Trophoblast cell (in vitro differentiated cells and primary cell): ENCODE measurements around the gene MEF2C.

Experiments used
- DNase-seq, 2 donors: peaks; one replicate each; pipeline ENCODE4 v3.0.0-alpha.2; 2016
- H2AFZ ChIP-seq: 2 replicates; pipeline ENCODE4 v1.6.1; 2013; ENCODE audit warnings: low read length, moderate library complexity, mild to moderate bottlenecking; ENCODE audit not compliant: insufficient read depth, poor library complexity
- H2AK5ac ChIP-seq: 2 replicates; pipeline ENCODE4 v1.6.1; 2013; ENCODE audit warnings: mild to moderate bottlenecking, low read length
- H2BK120ac ChIP-seq: 2 replicates; pipeline ENCODE4 v1.6.1; 2013; ENCODE audit warnings: low read length, mild to moderate bottlenecking, moderate library complexity; ENCODE audit not compliant: insufficient read depth, poor library complexity
- H2BK12ac ChIP-seq: 2 replicates; pipeline ENCODE4 v1.6.1; 2013; ENCODE audit warnings: mild to moderate bottlenecking, low read length, moderate library complexity
- H2BK5ac ChIP-seq: 2 replicates; pipeline ENCODE4 v1.6.1; 2013; ENCODE audit warnings: low read length, low read depth, moderate library complexity, mild to moderate bottlenecking; ENCODE audit not compliant: poor library complexity
- H3K14ac ChIP-seq: 2 replicates; pipeline ENCODE4 v1.6.1; 2013; ENCODE audit warnings: mild to moderate bottlenecking, low read length
- H3K18ac ChIP-seq: 2 replicates; pipeline ENCODE4 v1.6.1; 2013; ENCODE audit warnings: mild to moderate bottlenecking, low read length
- H3K23ac ChIP-seq: 2 replicates; pipeline ENCODE4 v1.6.1; 2013; ENCODE audit warnings: low read length
- H3K27ac ChIP-seq: 2 replicates; pipeline ENCODE4 v1.5.1; 2013; ENCODE audit warnings: low read depth, mild to moderate bottlenecking, inconsistent platforms, low read length, moderate library complexity
- H3K27me3 ChIP-seq: 2 replicates; pipeline ENCODE4 v1.6.1; 2013; ENCODE audit warnings: inconsistent platforms, mild to moderate bottlenecking, low read length, moderate library complexity; ENCODE audit not compliant: insufficient read depth
- H3K36me3 ChIP-seq, 2 experiments: 1 replicate in 1 of 2; 2 replicates in 1 of 2; pipeline ENCODE4 v1.6.1; 2013; ENCODE audit warnings: low read length in 2 of 2, mild to moderate bottlenecking in 2 of 2, moderate library complexity in 1 of 2; ENCODE audit not compliant: insufficient read depth in 2 of 2, control insufficient read depth in 1 of 2
- H3K4ac ChIP-seq: 2 replicates; pipeline ENCODE4 v1.6.1; 2013; ENCODE audit warnings: low read depth, mild to moderate bottlenecking, low read length, moderate library complexity
- H3K4me1 ChIP-seq, 2 experiments: 1 replicate in 1 of 2; 2 replicates in 1 of 2; pipeline ENCODE4 v1.6.1; 2013; ENCODE audit warnings: low read length in 2 of 2, mild to moderate bottlenecking in 2 of 2, moderate library complexity in 1 of 2; ENCODE audit not compliant: insufficient read depth in 2 of 2, control insufficient read depth in 1 of 2
- H3K4me2 ChIP-seq: 2 replicates; pipeline ENCODE4 v1.6.1; 2013; ENCODE audit warnings: inconsistent platforms, mild to moderate bottlenecking, low read length, moderate library complexity
- H3K4me3 ChIP-seq: 2 replicates; pipeline ENCODE4 v1.5.1; 2013; ENCODE audit warnings: mild to moderate bottlenecking, low read depth, low read length, inconsistent platforms
- H3K79me1 ChIP-seq: one replicate; pipeline ENCODE4 v1.6.1; 2013; ENCODE audit warnings: low read length
- H3K79me2 ChIP-seq: 2 replicates; pipeline ENCODE4 v1.6.1; 2013; ENCODE audit warnings: low read length, mild to moderate bottlenecking; ENCODE audit not compliant: control insufficient read depth, insufficient read depth, poor library complexity
- H3K9ac ChIP-seq: 2 replicates; pipeline ENCODE4 v1.6.1; 2013; ENCODE audit warnings: mild to moderate bottlenecking, low read length
- H3K9me3 ChIP-seq: 2 replicates; pipeline ENCODE4 v1.6.1; 2013; ENCODE audit warnings: low read depth, mild to moderate bottlenecking, control low read depth, inconsistent platforms, low read length; ENCODE audit not compliant: insufficient read depth
- H4K12ac ChIP-seq: 2 replicates; pipeline ENCODE4 v1.6.1; 2013; ENCODE audit warnings: low read depth, mild to moderate bottlenecking, low read length, moderate library complexity
- H4K8ac ChIP-seq: 2 replicates; pipeline ENCODE4 v1.6.1; 2013; ENCODE audit warnings: low read depth, mild to moderate bottlenecking, low read length, moderate library complexity
- H4K91ac ChIP-seq: one replicate; pipeline ENCODE4 v1.6.1; 2013; ENCODE audit warnings: low read depth, mild to moderate bottlenecking, low read length, moderate library complexity
- WGBS: extraction: QIAGEN DNeasy Blood & Tissue Kit; methylation state at CpG from one replicate; pipeline ENCODE4 v1.1.7; 2013; ENCODE audit warnings: missing lambda C conversion rate; ENCODE audit not compliant: insufficient read length, insufficient coverage; ENCODE audit errors: extremely low coverage; 5-methylcytosine and 5-hydroxymethylcytosine counted together

The MEF2C gene

GRCh38 chr5:88734191-88734640, 148.8 kb downstream of the MEF2C start:
- H3K4me2 ChIP-seq = no peak overlapping the region
- H3K27ac ChIP-seq = no peak overlapping the region
- no peaks in the 10 kb centered on the region for H3K27me3 ChIP-seq
- no peak overlapping the region for H3K9ac ChIP-seq
- H3K14ac ChIP-seq = no peak overlapping the region
- H3K4ac ChIP-seq = no peak overlapping the region
- no peak overlapping the region for H2AK5ac ChIP-seq
- H2AFZ ChIP-seq = no peak overlapping the region
- no peak overlapping the region for H2BK5ac ChIP-seq
- no peak overlapping the region for H3K23ac ChIP-seq
- H3K79me2 ChIP-seq = no peaks in the 10 kb centered on the region
- H3K4me3 ChIP-seq = no peak overlapping the region
- H3K9me3 ChIP-seq = no peaks in the 10 kb centered on the region
- H4K12ac ChIP-seq = no peak overlapping the region
- H3K18ac ChIP-seq = no peak overlapping the region
- H2BK12ac ChIP-seq = no peak overlapping the region
- WGBS = no CpG with 5 or more reads among the region's 6 CpGs
- peaks cover 15% of the 10 kb centered on the region for H3K79me1 ChIP-seq
- DNase-seq = no peak
- peak overlapping the region; percentile 51 for H2BK120ac ChIP-seq
- H3K4me1 ChIP-seq = peaks cover 4 to 8% of the 10 kb centered on the region in 2 experiments
- no peak overlapping the region for H4K8ac ChIP-seq
- H3K36me3 ChIP-seq = no peaks in the 10 kb centered on the region
- H4K91ac ChIP-seq = no peak overlapping the region

- Histone ChIP-seq H3K9me3 (no peaks in the 10 kb centered on the region), H2AFZ (no peak overlapping the region), H3K79me2 (no peaks in the 10 kb centered on the region), H4K8ac (peak overlapping the region; percentile 79), H2BK120ac (peak overlapping the region; percentile 96), H3K4me3 (no peak overlapping the region), H3K79me1 (peaks cover 15% of the 10 kb centered on the region), H3K4ac (no peak overlapping the region), H3K14ac (peak overlapping the region; percentile 51), H3K23ac (no peak overlapping the region), H3K18ac (no peak overlapping the region), H2AK5ac (no peak overlapping the region), H3K27me3 (no peaks in the 10 kb centered on the region), H3K27ac (peak overlapping the region; percentile 92), H3K4me1 (peaks cover 4 to 8% of the 10 kb centered on the region in 2 experiments), H3K4me2 (no peak overlapping the region), H4K12ac (no peak overlapping the region), H3K36me3 (no peaks in the 10 kb centered on the region), H2BK5ac (peak overlapping the region; percentile 39), H2BK12ac (peak overlapping the region; percentile 87), H3K9ac (no peak overlapping the region), H4K91ac (peak overlapping the region; percentile 85)
- DNase-seq = no peak
- WGBS = no CpG with 5 or more reads among the region's 2 CpGs
These were observed 150.1 kb downstream of the MEF2C start for GRCh38 chr5:88732862-88733261.

GRCh38 chr5:88732181-88732633, 150.8 kb downstream of the MEF2C start:
- no peak overlapping the region for H2AFZ ChIP-seq
- H3K36me3 ChIP-seq = no peaks in the 10 kb centered on the region
- DNase-seq = peak in 1 of 2 donors; percentile 5

GRCh38 chr5:88729829-88730182, 153.2 kb downstream of the MEF2C start:
- no peaks in the 10 kb centered on the region for H3K9me3 ChIP-seq
- H3K9ac ChIP-seq = no peak overlapping the region
- peaks cover 4 to 6% of the 10 kb centered on the region in 2 experiments for H3K4me1 ChIP-seq
- no peak overlapping the region for H2AFZ ChIP-seq
- H3K23ac ChIP-seq = no peak overlapping the region
- no peak overlapping the region for H2BK120ac ChIP-seq
- H3K79me1 ChIP-seq = peaks cover 15% of the 10 kb centered on the region
- peak overlapping the region; percentile 76 for H2BK12ac ChIP-seq
- no peak overlapping the region for H3K27ac ChIP-seq
- no peak for DNase-seq
- H3K4me3 ChIP-seq = no peak overlapping the region
- no peaks in the 10 kb centered on the region for H3K27me3 ChIP-seq
- H4K91ac ChIP-seq = no peak overlapping the region
- no peak overlapping the region for H2BK5ac ChIP-seq
- H2AK5ac ChIP-seq = no peak overlapping the region
- no peaks in the 10 kb centered on the region for H3K36me3 ChIP-seq
- no peaks in the 10 kb centered on the region for H3K79me2 ChIP-seq
- no peak overlapping the region for H4K8ac ChIP-seq
- no peak overlapping the region for H3K18ac ChIP-seq
- no peak overlapping the region for H3K14ac ChIP-seq
- WGBS = no CpG with 5 or more reads among the region's 1 CpG
- no peak overlapping the region for H4K12ac ChIP-seq
- no peak overlapping the region for H3K4me2 ChIP-seq
- no peak overlapping the region for H3K4ac ChIP-seq

More at GRCh38 chr5:88732181-88732633, 150.8 kb downstream of the MEF2C start:
- Histone ChIP-seq H3K27ac (peak overlapping the region; percentile 92), H3K23ac (no peak overlapping the region), H2BK12ac (peak overlapping the region; percentile 87), H3K27me3 (no peaks in the 10 kb centered on the region), H2BK120ac (peak overlapping the region; percentile 96), H3K14ac (no peak overlapping the region), H3K9ac (no peak overlapping the region), H3K79me2 (no peaks in the 10 kb centered on the region), H4K8ac (peak overlapping the region; percentile 79), H4K12ac (peak overlapping the region; percentile 7), H2AK5ac (no peak overlapping the region), H3K9me3 (no peaks in the 10 kb centered on the region), H4K91ac (peak overlapping the region; percentile 73), H3K79me1 (peaks cover 15% of the 10 kb centered on the region), H2BK5ac (peak overlapping the region; percentile 92), H3K4ac (no peak overlapping the region), H3K18ac (no peak overlapping the region), H3K4me1 (peaks cover 4 to 6% of the 10 kb centered on the region in 2 experiments), H3K4me2 (no peak overlapping the region), H3K4me3 (no peak overlapping the region)
- no CpG with 5 or more reads among the region's 5 CpGs for WGBS
